Coronary artery (tissue), 2 donors: Measurements from ENCODE around the gene MAGI1.

Experiments used
- DNase-seq: peaks from one replicate; pipeline ENCODE4 v3.0.0-alpha.2; 2017; ENCODE audit warnings: low spot score
- H3K27ac ChIP-seq, 2 donors: fragments of 200-600 bp; sonication (generic); one replicate each; pipeline ENCODE4 v1.5.1; 2016 to 2019
- H3K4me3 ChIP-seq: fragments of 200-600 bp; sonication (generic); 2 replicates; pipeline ENCODE4 v1.5.1; 2016; ENCODE audit warnings: mild to moderate bottlenecking, moderate library complexity
- TF ChIP-seq, protein P1 (sequence below): fragments of 200-600 bp; sonication (generic); IDR thresholded peaks from one replicate; pipeline ENCODE4 v1.5.1; 2019; ENCODE audit warnings: antibody characterized with exemption

MAGI1 gene

DNA sequence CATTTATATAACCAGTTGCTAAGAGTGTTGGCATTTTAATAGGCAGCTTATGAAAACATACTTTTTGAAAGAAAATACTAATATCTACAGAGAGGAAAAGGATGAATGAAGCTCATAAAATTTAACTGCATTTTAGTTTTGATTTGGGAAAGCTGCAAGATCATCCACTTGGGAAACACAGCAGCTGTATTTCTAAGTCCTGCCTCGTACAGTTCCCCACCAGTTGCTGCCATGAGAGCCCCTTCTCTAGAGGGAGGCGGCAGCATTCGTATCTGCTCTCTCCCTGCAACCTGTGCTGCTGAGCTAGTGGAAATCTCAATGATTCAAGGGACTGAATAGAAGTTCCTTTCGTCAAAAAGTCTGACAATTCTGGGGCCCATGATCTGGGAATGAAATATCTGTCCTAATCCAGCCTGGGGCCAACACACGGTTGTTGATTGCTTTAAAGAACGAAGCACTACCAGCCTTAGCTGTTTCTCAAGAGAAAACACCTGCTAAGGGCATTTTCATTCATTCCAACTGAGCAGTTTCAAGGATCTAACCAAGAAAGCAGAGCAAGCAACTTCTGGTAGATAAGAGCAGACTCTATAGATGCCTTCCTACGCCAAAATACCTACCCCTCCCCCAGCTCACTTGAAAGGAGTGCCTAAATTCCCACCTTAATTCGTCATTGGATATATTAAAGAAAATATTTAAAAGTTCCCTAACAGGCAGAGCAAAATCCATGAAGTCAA lies 223.7 kb downstream of the MAGI1 start:
- DNase-seq, result no peak
- Histone ChIP-seq H3K27ac (no peak overlapping the region), H3K4me3 (no peak overlapping the region)
- TF ChIP-seq, protein P1, sequence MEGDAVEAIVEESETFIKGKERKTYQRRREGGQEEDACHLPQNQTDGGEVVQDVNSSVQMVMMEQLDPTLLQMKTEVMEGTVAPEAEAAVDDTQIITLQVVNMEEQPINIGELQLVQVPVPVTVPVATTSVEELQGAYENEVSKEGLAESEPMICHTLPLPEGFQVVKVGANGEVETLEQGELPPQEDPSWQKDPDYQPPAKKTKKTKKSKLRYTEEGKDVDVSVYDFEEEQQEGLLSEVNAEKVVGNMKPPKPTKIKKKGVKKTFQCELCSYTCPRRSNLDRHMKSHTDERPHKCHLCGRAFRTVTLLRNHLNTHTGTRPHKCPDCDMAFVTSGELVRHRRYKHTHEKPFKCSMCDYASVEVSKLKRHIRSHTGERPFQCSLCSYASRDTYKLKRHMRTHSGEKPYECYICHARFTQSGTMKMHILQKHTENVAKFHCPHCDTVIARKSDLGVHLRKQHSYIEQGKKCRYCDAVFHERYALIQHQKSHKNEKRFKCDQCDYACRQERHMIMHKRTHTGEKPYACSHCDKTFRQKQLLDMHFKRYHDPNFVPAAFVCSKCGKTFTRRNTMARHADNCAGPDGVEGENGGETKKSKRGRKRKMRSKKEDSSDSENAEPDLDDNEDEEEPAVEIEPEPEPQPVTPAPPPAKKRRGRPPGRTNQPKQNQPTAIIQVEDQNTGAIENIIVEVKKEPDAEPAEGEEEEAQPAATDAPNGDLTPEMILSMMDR, result no peak

DNA sequence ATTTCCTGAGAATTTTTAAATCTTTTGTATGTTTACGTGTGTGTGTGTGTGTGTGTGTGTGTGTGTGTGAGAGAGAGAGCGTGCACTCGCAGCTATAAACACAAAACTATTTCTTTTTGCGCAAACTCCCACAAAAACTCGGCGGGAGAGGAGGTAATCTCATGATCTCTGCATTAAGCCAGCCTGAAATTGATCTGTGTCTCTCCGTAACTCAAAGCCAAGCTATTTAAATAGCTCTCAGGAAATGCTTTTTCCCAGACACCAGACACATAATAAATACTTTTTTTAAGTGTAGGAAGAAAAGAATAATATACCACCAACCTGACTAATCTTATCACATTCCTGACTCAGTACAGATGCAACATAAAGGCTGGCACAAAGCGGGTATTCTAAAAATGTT lies 226.8 kb downstream of the MAGI1 start:
- TF ChIP-seq, protein P1, result no peak
- no peak for DNase-seq
- no peak overlapping the region for H3K4me3 ChIP-seq
- no peak overlapping the region for H3K27ac ChIP-seq

DNA sequence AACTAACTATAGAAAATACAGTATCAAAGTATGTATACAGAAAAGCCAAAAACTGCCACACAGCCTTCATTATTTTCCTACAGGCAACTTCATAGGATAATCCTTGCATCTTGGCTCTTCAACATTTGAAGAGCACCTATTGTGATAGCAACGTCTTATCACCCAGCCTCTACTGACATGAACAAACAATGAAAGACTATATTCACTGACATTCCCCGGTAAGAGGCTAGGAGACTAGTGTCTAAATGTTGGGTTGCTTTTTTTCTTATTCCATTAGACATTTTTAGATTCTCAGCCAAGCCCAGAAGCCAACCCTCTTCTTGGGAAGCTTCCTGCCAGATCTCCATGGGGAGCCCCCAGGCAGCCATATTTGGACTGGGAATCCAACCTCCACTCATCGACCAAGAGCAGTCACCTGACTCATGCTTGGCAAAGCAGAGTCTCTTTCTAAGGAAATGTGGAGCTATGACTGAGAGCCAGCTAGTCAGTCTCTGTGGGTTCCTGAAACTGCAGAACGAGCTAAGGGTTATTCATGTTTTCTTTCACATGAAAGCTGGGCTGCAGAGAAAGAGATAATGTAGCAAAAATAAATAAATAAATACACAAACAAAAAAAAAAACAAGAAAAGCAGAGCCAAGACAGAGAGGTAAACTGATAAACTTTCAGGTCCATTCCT lies 227.5 kb downstream of the MAGI1 start:
- H3K4me3 ChIP-seq, result no peak overlapping the region
- no peak for DNase-seq
- no peak overlapping the region for H3K27ac ChIP-seq
- TF ChIP-seq, protein P1, result no peak

DNA sequence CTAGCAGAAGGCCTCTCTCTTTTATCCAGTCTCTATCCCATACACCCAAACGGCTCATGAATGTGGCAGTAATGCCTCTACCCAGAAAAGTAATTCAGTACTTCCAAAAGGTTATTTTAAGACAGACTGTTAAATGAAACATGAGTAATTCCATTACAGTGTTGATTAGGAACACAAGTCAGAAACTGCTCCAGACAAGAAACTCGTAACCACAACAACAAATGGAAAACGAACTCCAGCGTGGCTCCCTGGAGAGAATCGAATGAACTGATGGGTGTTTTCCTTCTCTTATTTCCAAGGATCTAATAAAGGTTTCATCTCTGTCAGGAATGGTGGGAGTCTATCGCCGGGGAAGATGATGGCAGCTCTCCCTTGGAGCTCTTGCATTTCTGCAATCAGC lies 228.4 kb downstream of the MAGI1 start:
- Histone ChIP-seq H3K27ac (no peak overlapping the region), H3K4me3 (no peak overlapping the region)
- TF ChIP-seq, protein P1, result no peak
- no peak for DNase-seq

DNA sequence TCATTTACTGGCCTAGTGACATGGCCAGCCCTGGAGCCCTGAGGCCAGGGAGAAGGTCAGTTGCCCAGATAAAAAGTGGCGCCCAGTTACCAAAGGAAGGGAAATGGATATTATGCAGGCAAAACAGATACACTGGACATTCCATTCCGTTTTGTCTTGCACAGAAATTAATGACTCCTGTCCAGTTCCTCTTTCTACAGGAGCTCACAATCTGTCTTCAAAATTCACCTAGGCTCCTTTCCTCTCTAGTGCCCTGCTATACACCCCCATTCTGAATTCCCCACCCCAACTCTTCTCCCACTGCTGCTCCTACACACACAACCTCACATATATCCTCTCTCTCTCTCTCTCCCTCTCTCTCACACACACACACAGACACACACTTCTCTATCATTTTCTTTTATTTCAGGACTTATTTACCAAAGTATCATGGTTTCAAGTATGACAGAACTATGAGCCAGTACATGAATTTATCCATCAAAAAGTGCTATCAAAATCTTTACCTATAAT lies 229.0 kb downstream of the MAGI1 start:
- TF ChIP-seq, protein P1, result no peak
- Histone ChIP-seq H3K27ac (no peak overlapping the region), H3K4me3 (no peak overlapping the region)
- no peak for DNase-seq

DNA sequence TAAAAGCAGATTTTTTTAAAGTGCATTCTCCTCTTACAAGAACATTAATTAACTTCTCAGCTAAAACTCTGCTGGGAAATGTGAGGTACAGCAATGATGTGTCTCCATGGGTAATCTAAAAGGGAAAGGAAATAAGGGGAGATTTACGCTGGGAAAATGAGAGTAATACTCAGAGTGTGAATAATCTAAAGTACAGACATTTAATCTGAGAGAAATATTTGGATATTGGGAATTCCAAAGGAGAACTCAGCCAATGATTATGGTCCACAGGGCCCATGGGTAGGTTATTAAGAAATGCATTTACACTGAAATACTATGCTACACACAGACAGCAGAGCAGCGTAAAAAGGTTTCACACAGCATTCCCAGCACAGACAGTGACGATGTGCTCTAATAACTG lies 229.9 kb downstream of the MAGI1 start:
- Histone ChIP-seq H3K27ac (no peak overlapping the region), H3K4me3 (no peak overlapping the region)
- no peak for DNase-seq
- TF ChIP-seq, protein P1, result no peak

DNA sequence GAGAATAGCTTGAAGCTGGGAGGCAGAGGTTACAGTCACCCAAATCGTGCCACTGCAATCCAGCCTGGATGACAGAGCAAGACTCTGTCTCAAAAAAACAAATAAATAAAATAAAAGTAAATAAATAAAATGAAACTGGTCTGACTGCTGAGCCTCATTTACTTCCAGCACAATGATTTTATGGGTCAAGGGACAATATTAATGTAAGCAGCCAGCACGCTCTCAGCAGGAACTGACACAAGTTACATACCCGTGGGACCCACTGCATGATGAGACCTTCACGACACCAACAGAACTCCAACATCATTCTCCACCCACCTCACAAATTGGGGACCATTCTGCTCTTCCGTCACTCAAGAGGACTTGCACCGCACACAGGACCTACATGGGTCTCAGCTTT lies 230.3 kb downstream of the MAGI1 start:
- Histone ChIP-seq H3K27ac (no peak overlapping the region), H3K4me3 (no peak overlapping the region)
- DNase-seq, result no peak
- TF ChIP-seq, protein P1, result no peak
